GM12874 (cell line): ENCODE results near the gene CSPG4.

ENCODE experiments used
- CTCF ChIP-seq: IDR thresholded peaks from 2 replicates; pipeline ENCODE4 v1.5.1; 2011; ENCODE audit warnings: low read depth, mild to moderate bottlenecking, control low read depth, low read length, moderate library complexity; ENCODE audit not compliant: insufficient read depth

CSPG4 gene

DNA sequence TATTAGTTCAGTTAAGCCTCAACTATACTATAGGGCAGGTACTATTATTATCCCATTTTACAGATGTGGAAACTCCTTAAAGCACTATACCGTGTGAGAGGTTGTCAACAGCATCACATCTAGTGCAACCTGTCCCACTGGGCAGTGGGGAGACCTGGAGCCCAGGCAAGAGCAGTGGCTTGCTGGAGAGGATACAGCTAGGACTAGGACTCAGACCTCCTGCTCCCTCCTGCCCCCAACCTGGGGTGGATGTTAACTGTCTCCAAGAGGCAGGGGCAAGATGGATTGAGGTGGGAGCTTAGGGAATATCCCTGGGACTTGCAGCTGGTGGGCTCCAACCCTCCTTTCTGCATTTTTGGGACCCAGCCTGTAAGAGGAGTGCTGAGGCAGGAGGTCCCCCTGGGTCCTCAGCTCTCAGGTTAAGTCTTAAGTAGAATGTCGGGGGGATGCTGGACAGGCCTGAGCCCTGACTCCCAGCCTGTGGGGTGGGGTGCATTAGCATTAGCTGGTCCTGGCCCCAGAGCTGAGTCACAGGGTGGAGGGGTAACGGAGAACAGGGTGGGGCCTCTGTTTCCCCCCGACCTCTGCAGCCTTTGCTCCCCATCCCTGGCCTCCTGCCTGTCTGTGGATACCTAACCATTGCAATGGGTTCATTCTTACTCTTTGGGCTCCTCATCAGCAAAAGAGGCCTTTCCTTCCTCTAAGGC is 58.3 kb downstream of the CSPG4 start:
- TF ChIP-seq CTCF = no peak

DNA sequence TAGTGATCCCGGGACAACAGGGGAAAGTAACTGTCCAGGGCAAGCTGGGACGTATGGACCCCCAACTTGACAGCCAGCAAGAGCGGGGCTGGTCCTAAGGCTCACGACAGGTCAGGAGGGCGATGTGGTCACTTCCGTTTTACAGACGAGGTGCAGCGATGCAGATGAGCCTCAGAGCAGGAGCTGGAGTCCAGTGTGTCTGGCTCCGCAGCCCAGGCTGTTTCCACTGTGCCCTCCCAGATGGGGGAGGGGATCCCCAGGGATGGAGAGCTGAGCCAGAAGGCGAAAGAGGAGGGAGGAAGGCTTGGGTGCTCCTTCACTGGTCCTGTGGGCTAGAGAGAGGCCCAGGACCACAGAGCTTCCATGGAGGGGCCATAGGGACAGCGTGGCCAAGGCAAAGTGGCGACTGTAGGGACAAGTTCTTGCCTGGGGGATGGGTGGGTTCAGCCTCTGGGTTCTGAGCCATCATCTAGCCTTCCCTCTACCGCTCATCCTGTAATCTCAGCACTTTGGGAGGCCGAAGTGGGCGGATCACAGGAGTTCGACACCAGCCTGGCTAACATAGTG is 59.2 kb downstream of the CSPG4 start:
- no peak for TF ChIP-seq CTCF

DNA sequence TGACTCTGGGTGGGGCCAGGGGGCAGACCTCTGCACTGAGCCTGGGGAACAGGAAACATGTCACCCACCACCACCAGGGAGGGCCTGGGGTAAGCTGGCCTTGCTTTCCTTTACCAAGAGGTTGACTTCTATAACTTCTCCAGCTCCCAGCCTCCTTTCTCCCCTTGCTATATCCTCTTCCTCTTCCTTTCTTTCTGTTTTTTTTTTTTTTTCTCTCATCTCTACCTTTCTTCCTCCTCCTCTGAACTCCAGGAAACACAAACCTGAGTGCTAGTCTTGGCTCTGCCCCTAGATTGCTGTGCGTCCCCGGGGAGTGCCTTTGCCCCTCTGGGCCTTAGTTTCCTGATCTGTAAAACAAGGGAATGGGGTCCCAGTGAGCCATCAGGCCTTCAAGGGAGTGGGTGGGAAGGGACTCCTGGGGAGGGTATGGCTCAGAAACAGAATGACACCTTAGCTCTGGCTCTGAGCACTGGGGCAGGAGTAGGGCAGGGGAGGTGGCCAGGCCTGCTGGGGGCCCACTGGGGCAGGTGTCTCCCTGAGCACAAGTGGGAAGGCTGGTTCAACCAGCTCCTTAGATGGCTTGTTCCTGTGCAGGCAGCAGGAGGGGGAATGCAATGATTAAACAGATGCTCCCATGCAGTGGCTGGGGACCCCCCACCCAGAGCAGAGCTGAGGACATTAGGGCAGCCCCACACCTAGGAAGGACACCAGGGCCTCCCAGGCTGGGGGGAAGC is 60.7 kb downstream of the CSPG4 start:
- no peak for TF ChIP-seq CTCF

DNA sequence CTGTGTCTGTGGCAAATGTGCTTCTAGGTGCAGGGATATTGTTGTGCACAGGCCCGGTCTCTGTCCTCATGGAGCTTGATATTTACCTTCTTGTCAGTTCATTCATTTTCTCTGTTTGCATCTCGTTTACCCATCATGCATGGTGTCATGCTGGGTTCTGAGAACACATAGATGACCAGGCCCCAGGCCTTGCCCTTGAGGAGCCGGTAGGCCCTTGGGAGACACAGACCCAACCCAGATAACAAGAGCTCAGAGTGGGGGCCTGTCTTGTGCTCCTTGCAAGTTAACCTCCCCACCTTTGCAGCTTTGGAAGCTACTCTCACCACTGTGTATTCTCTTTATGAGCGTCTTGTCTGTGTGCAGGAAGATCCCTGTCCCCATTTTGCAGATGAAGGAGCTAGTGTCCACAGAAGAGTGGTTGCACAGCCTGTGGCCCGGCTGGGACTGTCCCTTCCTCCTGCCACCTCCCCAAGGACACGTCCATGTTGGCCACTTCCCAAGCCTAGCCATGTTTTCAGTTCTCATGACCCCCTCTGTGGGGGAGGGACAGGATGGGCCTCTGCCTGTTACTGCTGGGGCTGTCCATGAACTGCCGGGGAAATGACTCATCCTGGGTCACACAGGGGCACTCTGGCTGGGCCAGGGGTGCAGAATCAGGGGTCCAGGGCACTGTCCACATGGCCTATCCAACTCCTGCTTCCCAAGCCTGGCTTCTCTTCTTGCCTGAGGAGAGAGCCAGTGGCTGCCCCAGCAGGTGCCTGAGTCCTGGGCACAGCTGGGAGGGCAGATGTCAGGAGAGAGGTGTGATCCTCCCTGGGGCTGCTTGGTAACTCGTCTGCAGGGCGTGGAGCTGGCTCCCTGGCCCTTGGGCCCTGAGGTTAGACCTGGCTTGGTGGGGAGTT is 61.5 kb downstream of the CSPG4 start:
- no peak for TF ChIP-seq CTCF

DNA sequence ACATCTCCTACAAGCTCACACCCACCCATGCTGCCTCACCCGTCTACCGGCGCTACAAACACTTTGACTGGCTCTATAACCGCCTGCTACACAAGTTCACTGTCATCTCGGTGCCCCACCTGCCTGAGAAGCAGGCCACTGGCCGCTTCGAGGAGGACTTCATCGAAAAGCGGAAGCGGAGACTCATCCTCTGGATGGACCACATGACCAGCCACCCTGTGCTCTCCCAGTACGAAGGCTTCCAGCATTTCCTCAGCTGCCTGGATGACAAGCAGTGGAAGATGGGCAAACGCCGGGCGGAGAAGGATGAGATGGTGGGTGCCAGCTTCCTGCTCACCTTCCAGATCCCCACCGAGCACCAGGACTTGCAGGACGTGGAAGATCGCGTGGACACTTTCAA is 62.8 kb downstream of the CSPG4 start:
- no peak for TF ChIP-seq CTCF

GRCh38 chr15:75649045-75649761 is 63.4 kb downstream of the CSPG4 start:
- no peak for TF ChIP-seq CTCF
